ENCODE measurements around the gene SPDEF. TPM values are rescaled to one million over a fixed set of nuclear protein-coding genes. Genes with fewer than 3 reads are reported as not detected.
A peak's percentile ranks its signal among the peaks of the same experiment; 100 is the strongest.

The SPDEF gene
- polyA plus RNA-seq, 2 of the 4 experiments (the other 2 are of a cell fraction): 4.3 to 5.4 TPM

- WGBS (ENCODE audit: missing lambda C conversion rate): 82% methylated on average over 2 of the region's 11 CpGs
- Histone ChIP-seq H3K4me1 (peaks cover 27% of the 10 kb centered on the region), H3K9me3 (no peaks in the 10 kb centered on the region), H3K4me3 (no peak overlapping the region), H3K4me2 (peak overlapping the region; percentile 61; the same call in 1 of the 3 replicates), H3K27ac (peak overlapping the region; percentile 53 to 77; a peak in 5 of 6 replicates)
- ChIA-PET POLR2A (interaction anchor here (0.6 kb wide), 1 partner anchor 66 kb away, joined by 4 read pairs; no protein-coding TSS in a partner anchor), CTCF (interaction anchor here (1.5 to 2.6 kb wide), 4 partner anchors 8 to 75 kb away, joined by 4 to 12 read pairs (median 6); no protein-coding TSS in a partner anchor)
- FAIRE-seq (no peak), ATAC-seq (no peak), DNase-seq (ENCODE audit: low read depth in 1 of 2, low spot score in 1 of 2) (no peak)
- TF ChIP-seq HOXA7 (CRISPR knock-in tag; IDR thresholded peaks at IDR 0.05): no peak
- TF ChIP-seq RNF2 (IDR thresholded peaks at IDR 0.05; ENCODE audit: borderline replicate concordance, low read depth): no peak
- TF ChIP-seq E2F6 (IDR thresholded peaks at IDR 0.05; ENCODE audit: borderline replicate concordance, low read depth): no peak
- no peak for TF ChIP-seq FOXS1 (CRISPR knock-in tag; IDR thresholded peaks at IDR 0.05)
- TF ChIP-seq HES2 (IDR thresholded peaks at IDR 0.05): no peak
- TF ChIP-seq KDM1A (IDR thresholded peaks at IDR 0.05; ENCODE audit: low read depth): no peak
- no peak for TF ChIP-seq POLR2A (IDR thresholded peaks at IDR 0.05; ENCODE audit: low read length)
- TF ChIP-seq, protein P1, sequence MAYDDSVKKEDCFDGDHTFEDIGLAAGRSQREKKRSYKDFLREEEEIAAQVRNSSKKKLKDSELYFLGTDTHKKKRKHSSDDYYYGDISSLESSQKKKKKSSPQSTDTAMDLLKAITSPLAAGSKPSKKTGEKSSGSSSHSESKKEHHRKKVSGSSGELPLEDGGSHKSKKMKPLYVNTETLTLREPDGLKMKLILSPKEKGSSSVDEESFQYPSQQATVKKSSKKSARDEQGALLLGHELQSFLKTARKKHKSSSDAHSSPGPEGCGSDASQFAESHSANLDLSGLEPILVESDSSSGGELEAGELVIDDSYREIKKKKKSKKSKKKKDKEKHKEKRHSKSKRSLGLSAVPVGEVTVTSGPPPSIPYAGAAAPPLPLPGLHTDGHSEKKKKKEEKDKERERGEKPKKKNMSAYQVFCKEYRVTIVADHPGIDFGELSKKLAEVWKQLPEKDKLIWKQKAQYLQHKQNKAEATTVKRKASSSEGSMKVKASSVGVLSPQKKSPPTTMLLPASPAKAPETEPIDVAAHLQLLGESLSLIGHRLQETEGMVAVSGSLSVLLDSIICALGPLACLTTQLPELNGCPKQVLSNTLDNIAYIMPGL (CRISPR knock-in tag; IDR thresholded peaks at IDR 0.05; ENCODE audit: borderline replicate concordance): no peak
- TF ChIP-seq ELK1 (IDR thresholded peaks at IDR 0.05; ENCODE audit: low read depth, low read length): no peak
- TF ChIP-seq BHLHE40 (IDR thresholded peaks at IDR 0.05; ENCODE audit: low read depth, low read length): no peak
These were observed 20.5 kb downstream of the SPDEF start for GRCh38 chr6:34535646-34536045.

GRCh38 chr6:34535199-34535598, 20.9 kb downstream of the SPDEF start:
- TF ChIP-seq ZFP36 (IDR thresholded peaks at IDR 0.05; ENCODE audit: borderline replicate concordance, partially characterized antibody) (no peak), RFX5 (IDR thresholded peaks at IDR 0.05) (no peak), ELK1 (IDR thresholded peaks at IDR 0.05; ENCODE audit: low read depth, low read length) (no peak), SREBF2 (IDR thresholded peaks at IDR 0.05) (no peak), EHF (CRISPR knock-in tag; IDR thresholded peaks at IDR 0.05) (no peak), CBX2 (IDR thresholded peaks at IDR 0.05; ENCODE audit: borderline replicate concordance, low read depth) (no peak), ATOH8 (CRISPR knock-in tag; IDR thresholded peaks at IDR 0.05; ENCODE audit: low read depth) (no peak), EP300 (IDR thresholded peaks at IDR 0.05) (no peak), HEYL (CRISPR knock-in tag; IDR thresholded peaks at IDR 0.05) (no peak), EHMT2 (IDR thresholded peaks at IDR 0.05; ENCODE audit: low read depth) (no peak), FOSB (CRISPR knock-in tag; IDR thresholded peaks at IDR 0.05) (no peak), SMC3 (IDR thresholded peaks at IDR 0.05) (no peak), RCOR1 (IDR thresholded peaks at IDR 0.05; ENCODE audit: low read depth, low read length) (no peak), KDM1A (IDR thresholded peaks at IDR 0.05; ENCODE audit: low read depth) (no peak), FOSL2 (IDR thresholded peaks at IDR 0.05) (no peak), FOSL2 (CRISPR knock-in tag; IDR thresholded peaks at IDR 0.05) (no peak), RAD21 (conservative IDR thresholded peaks at IDR 0.05 in 1 of 2, IDR thresholded peaks at IDR 0.05 in 1 of 2) (no peak), HDAC2 (IDR thresholded peaks at IDR 0.05) (no peak), POLR2AphosphoS2 (conservative IDR thresholded peaks at IDR 0.05; ENCODE audit: low read length) (no peak)
- TF ChIP-seq, protein P2, sequence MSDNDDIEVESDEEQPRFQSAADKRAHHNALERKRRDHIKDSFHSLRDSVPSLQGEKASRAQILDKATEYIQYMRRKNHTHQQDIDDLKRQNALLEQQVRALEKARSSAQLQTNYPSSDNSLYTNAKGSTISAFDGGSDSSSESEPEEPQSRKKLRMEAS (IDR thresholded peaks at IDR 0.05): no peak
- TF ChIP-seq, protein P1 (CRISPR knock-in tag; IDR thresholded peaks at IDR 0.05; ENCODE audit: borderline replicate concordance): no peak
- WGBS (ENCODE audit: missing lambda C conversion rate): 86% methylated on average over 6 of the region's 6 CpGs
- no peak for ATAC-seq

More at GRCh38 chr6:34535199-34535598, 20.9 kb downstream of the SPDEF start:
- peaks cover 30% of the 10 kb centered on the region for H3K4me1 ChIP-seq
- CTCF ChIA-PET: interaction anchor here (1.5 to 2.6 kb wide), 3 partner anchors 8 to 75 kb away, joined by 4 to 12 read pairs (median 5); no protein-coding TSS in a partner anchor
- POLR2A ChIA-PET: interaction anchor here (0.6 kb wide), 1 partner anchor 66 kb away, joined by 4 read pairs; no protein-coding TSS in a partner anchor
- DNase-seq (ENCODE audit: low read depth in 1 of 2, low spot score in 1 of 2): no peak
- H3K4me3 ChIP-seq: no peak overlapping the region
- peak overlapping the region in 1 of 2 experiments; percentile 77; a peak in 3 of 6 replicates for H3K27ac ChIP-seq
- no peak overlapping the region for H3K4me2 ChIP-seq
- H3K9me3 ChIP-seq: no peaks in the 10 kb centered on the region
- no peak for FAIRE-seq

All from A549 (cell line).